A673 (cell line): ENCODE measurements around the gene FGF21.

ENCODE experiments used
- EZH2 ChIP-seq: fragments of 200-600 bp; sonication (generic); IDR thresholded peaks from 2 replicates; pipeline ENCODE4 v1.6.1; 2017; ENCODE audit warnings: borderline replicate concordance, low read depth, mild to moderate bottlenecking, mixed read lengths, antibody characterized with exemption, low read length; ENCODE audit not compliant: poor library complexity, severe bottlenecking
- TF ChIP-seq, protein P1 (sequence below): fragments of 300-800, 200-600 bp; sonication (generic); conservative IDR thresholded peaks from 2 replicates; pipeline ENCODE4 v1.5.1; 2017; ENCODE audit warnings: low read depth, mild to moderate bottlenecking, antibody characterized with exemption, low read length, moderate library complexity, mixed read lengths

DNA sequence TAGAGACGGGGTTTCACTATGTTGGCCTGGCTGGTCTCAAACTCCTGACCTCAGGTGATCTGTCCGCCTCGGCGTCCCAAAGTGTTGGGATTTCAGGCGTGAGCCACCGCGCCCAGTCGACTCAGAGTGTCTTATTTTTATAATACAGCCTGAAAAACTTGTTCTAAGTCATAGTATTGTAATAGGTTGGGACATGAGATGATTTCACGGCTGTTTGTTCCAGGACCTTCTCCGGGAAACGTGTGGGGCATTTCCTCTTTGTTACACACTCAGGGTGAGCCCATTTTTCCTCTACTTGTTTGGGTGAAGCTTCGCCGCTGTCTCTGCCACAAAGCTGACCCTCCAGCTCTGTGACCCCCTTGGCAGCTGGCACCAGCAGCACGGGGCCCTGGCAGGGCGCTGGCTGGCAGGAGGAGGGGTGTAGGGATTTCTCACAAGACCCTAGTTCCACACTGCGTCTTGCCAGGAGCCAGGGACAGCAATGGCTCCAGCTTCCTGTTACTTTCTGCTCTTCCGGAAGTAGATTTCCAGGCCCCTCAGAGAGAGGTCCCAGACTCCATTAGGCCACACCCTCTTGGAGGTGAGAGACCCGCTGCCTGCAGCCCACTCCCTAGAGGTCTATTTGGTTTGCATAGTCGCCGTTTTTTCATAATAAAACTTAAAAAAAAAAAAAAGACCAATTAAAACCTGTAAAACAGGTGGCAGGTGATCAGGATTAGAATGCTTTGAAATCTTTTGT, 15.6 kb downstream of the FGF21 start:
- no peak for TF ChIP-seq EZH2
- TF ChIP-seq, protein P1, sequence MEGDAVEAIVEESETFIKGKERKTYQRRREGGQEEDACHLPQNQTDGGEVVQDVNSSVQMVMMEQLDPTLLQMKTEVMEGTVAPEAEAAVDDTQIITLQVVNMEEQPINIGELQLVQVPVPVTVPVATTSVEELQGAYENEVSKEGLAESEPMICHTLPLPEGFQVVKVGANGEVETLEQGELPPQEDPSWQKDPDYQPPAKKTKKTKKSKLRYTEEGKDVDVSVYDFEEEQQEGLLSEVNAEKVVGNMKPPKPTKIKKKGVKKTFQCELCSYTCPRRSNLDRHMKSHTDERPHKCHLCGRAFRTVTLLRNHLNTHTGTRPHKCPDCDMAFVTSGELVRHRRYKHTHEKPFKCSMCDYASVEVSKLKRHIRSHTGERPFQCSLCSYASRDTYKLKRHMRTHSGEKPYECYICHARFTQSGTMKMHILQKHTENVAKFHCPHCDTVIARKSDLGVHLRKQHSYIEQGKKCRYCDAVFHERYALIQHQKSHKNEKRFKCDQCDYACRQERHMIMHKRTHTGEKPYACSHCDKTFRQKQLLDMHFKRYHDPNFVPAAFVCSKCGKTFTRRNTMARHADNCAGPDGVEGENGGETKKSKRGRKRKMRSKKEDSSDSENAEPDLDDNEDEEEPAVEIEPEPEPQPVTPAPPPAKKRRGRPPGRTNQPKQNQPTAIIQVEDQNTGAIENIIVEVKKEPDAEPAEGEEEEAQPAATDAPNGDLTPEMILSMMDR = no peak
